IMR-90 (cell line): ENCODE measurements around the gene VKORC1L1.

Experiments used
- CEBPB ChIP-seq: IDR thresholded peaks from 2 replicates; pipeline ENCODE4 v1.6.1; 2012; ENCODE audit warnings: low read depth, low read length, improper control_type of control experiment
- CTCF ChIP-seq: conservative IDR thresholded peaks from 2 replicates; pipeline ENCODE4 v1.5.1; 2012; ENCODE audit warnings: mild to moderate bottlenecking, low read depth, low read length, improper control_type of control experiment
- MAFK ChIP-seq: IDR thresholded peaks from 2 replicates; pipeline ENCODE4 v1.6.1; 2012; ENCODE audit warnings: low read depth, low read length, improper control_type of control experiment
- POLR2A ChIP-seq: IDR thresholded peaks from 2 replicates; pipeline ENCODE4 v1.6.1; 2012; ENCODE audit warnings: mild to moderate bottlenecking, low read depth, low read length
- RCOR1 ChIP-seq: IDR thresholded peaks from 2 replicates; pipeline ENCODE4 v1.6.1; 2012; ENCODE audit warnings: mild to moderate bottlenecking, low read length, improper control_type of control experiment; ENCODE audit not compliant: insufficient replicate concordance
- TF ChIP-seq, protein P1 (sequence below): fragments of 150-350 bp; IDR thresholded peaks from 2 replicates; pipeline ENCODE4 v1.6.1; 2016; ENCODE audit warnings: low read depth, mild to moderate bottlenecking, low read length, moderate library complexity, borderline replicate concordance

GRCh38 chr7:65978891-65979582 lies 106.2 kb downstream of the VKORC1L1 start:
- TF ChIP-seq RCOR1 (no peak), CTCF (no peak), POLR2A (no peak), CEBPB (no peak), MAFK (no peak)
- TF ChIP-seq, protein P1, sequence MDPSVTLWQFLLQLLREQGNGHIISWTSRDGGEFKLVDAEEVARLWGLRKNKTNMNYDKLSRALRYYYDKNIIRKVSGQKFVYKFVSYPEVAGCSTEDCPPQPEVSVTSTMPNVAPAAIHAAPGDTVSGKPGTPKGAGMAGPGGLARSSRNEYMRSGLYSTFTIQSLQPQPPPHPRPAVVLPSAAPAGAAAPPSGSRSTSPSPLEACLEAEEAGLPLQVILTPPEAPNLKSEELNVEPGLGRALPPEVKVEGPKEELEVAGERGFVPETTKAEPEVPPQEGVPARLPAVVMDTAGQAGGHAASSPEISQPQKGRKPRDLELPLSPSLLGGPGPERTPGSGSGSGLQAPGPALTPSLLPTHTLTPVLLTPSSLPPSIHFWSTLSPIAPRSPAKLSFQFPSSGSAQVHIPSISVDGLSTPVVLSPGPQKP, result no peak
